Loucy (cell line): ENCODE results near the gene POTEC.
"Not testable (repeated sequence)": the region's sequence is repeated elsewhere in the genome, so short reads cannot be mapped to it uniquely, and the experiment has no call there.

Experiments used
- CTCF ChIP-seq: fragments of 200-600 bp; sonication (generic); conservative IDR thresholded peaks from 2 replicates; pipeline ENCODE4 v1.5.1; 2014; ENCODE audit warnings: mild to moderate bottlenecking, antibody characterized with exemption, low read length
- EZH2phosphoT487 ChIP-seq: fragments of 200-600 bp; IDR thresholded peaks from 2 replicates; pipeline ENCODE4 v1.6.1; 2018; ENCODE audit warnings: antibody characterized with exemption, mild to moderate bottlenecking, moderate library complexity, borderline replicate concordance

- TF ChIP-seq CTCF, EZH2phosphoT487: not testable (repeated sequence)
Observed at GRCh38 chr18:14470446-14470845, 73.0 kb downstream of the POTEC start.
